MCF 10A (cell line): Measurements from ENCODE around the gene TPST1. TPM values are rescaled to one million over a fixed set of nuclear protein-coding genes. Genes with fewer than 3 reads are reported as not detected.

Experiments
- BruUV-seq: library from RNA; stranded (reverse); fragments of 400-500 nt; replicated peaks from 2 replicates; lab custom pipeline; 2021; lab: Mats Ljungman, UMichigan
- CTCF ChIA-PET: fragments of 300-600 bp; sonication (Branson Sonifier 250); formaldehyde crosslinking; extraction: SDS; loops from one replicate; lab custom pipeline; 2021; ENCODE audit warnings: antibody characterized with exemption, inconsistent platforms; lab: Yijun Ruan, JAX
- POLR2A ChIA-PET: fragments of 300-600, 350-650 bp; sonication (Branson Sonifier 250); formaldehyde crosslinking; extraction: SDS; loops from one replicate; lab custom pipeline; 2020; ENCODE audit warnings: antibody characterized with exemption, inconsistent platforms; lab: Yijun Ruan, JAX
- DNase-seq: peaks from one replicate; pipeline ENCODE4 v3.0.0-alpha.2; 2018; ENCODE audit not compliant: unreplicated experiment
- H3K27ac Mint-ChIP-seq: one replicate; pipeline ENCODE4 v1.8.0; 2022; ENCODE audit warnings: mild to moderate bottlenecking, low read depth, mixed read lengths; ENCODE audit not compliant: unreplicated experiment
- H3K27me3 Mint-ChIP-seq: one replicate; pipeline ENCODE4 v1.8.0; 2022; ENCODE audit warnings: mixed read lengths; ENCODE audit not compliant: insufficient read depth, unreplicated experiment
- H3K36me3 Mint-ChIP-seq: one replicate; pipeline ENCODE4 v1.8.0; 2022; ENCODE audit warnings: mild to moderate bottlenecking, moderate library complexity, mixed read lengths; ENCODE audit not compliant: insufficient read depth, unreplicated experiment
- H3K4me1 Mint-ChIP-seq: one replicate; pipeline ENCODE4 v1.8.0; 2022; ENCODE audit warnings: mixed read lengths; ENCODE audit not compliant: insufficient read depth, unreplicated experiment
- H3K4me3 Mint-ChIP-seq: one replicate; pipeline ENCODE4 v1.8.0; 2022; ENCODE audit warnings: mild to moderate bottlenecking, moderate library complexity, mixed read lengths; ENCODE audit not compliant: unreplicated experiment
- H3K9me3 Mint-ChIP-seq: one replicate; pipeline ENCODE4 v1.8.0; 2022; ENCODE audit warnings: mixed read lengths; ENCODE audit not compliant: unreplicated experiment
- intact Hi-C: fragments of 100-400 bp; cut with micrococcal nuclease; formaldehyde crosslinking; loops from 2 replicates; pipeline ENCODE4 v1.14.1; 2022
- total RNA-seq: library from RNA; stranded (reverse); gene quantifications from 2 replicates; pipeline ENCODE4 v1.2.3, GENCODE V29; 2022
- TF ChIP-seq, protein P1 (sequence below): fragments of 200-600 bp; IDR thresholded peaks from one replicate; pipeline ENCODE4 v1.8.0; 2022; ENCODE audit warnings: antibody characterized with exemption, mild to moderate bottlenecking; ENCODE audit not compliant: unreplicated experiment

Gene TPST1
- total RNA-seq, 1 experiment from 2014 or later, result 3.2 TPM

DNA sequence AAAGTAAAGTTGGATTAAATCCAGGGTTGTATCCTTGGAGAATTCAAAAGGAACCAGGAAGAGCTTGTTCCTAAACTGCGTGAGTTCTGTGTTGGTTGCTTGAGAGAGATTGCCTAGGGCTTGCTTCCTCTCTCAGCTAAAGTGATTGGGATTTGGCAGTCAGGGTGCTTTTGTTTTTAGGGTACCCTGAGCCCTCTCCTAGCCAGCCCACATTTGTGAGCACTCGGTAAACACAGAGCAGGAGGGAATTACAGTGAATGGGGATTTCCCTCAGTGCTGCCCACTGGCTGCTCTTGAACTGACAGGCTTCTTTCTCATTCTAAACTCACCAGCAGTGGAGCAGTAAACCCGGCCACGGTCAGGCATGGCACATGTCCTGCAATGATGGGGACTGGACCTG, 146.9 kb downstream of the TPST1 start:
- intact Hi-C loops, result no loop called here
- Mint-ChIP-seq H3K27me3 (no peaks in the 10 kb centered on the region), H3K4me3 (no peak overlapping the region), H3K36me3 (peaks cover 11% of the 10 kb centered on the region), H3K27ac (peak overlapping the region; percentile 61), H3K9me3 (peaks cover 8% of the 10 kb centered on the region), H3K4me1 (peaks cover 34% of the 10 kb centered on the region)
- BruUV-seq, result no TSS peak
- peak; percentile 9 for DNase-seq
- POLR2A ChIA-PET, result interaction anchor here (0.6 to 1.1 kb wide), 6 partner anchors 12 to 303 kb away, joined by 3 to 4 read pairs (median 3); no protein-coding TSS in a partner anchor
- TF ChIP-seq, protein P1, sequence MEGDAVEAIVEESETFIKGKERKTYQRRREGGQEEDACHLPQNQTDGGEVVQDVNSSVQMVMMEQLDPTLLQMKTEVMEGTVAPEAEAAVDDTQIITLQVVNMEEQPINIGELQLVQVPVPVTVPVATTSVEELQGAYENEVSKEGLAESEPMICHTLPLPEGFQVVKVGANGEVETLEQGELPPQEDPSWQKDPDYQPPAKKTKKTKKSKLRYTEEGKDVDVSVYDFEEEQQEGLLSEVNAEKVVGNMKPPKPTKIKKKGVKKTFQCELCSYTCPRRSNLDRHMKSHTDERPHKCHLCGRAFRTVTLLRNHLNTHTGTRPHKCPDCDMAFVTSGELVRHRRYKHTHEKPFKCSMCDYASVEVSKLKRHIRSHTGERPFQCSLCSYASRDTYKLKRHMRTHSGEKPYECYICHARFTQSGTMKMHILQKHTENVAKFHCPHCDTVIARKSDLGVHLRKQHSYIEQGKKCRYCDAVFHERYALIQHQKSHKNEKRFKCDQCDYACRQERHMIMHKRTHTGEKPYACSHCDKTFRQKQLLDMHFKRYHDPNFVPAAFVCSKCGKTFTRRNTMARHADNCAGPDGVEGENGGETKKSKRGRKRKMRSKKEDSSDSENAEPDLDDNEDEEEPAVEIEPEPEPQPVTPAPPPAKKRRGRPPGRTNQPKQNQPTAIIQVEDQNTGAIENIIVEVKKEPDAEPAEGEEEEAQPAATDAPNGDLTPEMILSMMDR, result no peak
- CTCF ChIA-PET, result interaction anchor here (0.6 to 0.7 kb wide), 2 partner anchors 71 to 81 kb away, joined by 3 read pairs; no protein-coding TSS in a partner anchor

DNA sequence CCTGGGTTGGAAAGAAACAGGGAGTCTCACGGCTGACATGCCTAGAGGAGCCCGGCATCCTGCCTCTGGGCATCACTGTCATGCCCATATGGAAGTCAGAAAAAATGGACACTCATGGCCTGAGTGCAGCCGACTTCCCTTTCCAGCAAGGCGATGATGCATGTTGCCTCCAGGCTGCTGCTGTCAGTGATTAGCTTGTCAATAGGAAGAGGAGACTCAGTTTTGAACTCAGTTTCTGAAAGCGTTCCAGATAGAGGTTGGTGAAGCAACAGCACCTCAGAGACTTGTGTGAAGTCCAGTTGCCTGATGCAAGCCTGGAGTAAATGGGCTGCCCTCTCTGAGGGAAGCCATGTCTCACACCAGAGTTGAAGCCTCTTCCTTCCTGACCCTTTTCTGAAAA, 148.4 kb downstream of the TPST1 start:
- no peaks in the 10 kb centered on the region for H3K27me3 Mint-ChIP-seq
- TF ChIP-seq, protein P1, result no peak
- CTCF ChIA-PET, result interaction anchor here (0.7 kb wide), 1 partner anchor 165 kb away, joined by 3 read pairs; no protein-coding TSS in a partner anchor
- no peaks in the 10 kb centered on the region for H3K9me3 Mint-ChIP-seq
- peak overlapping the region; percentile 80 for H3K27ac Mint-ChIP-seq
- intact Hi-C loops, result no loop called here
- H3K4me3 Mint-ChIP-seq, result no peak overlapping the region
- peaks cover 11% of the 10 kb centered on the region for H3K36me3 Mint-ChIP-seq
- H3K4me1 Mint-ChIP-seq, result peaks cover 34% of the 10 kb centered on the region
- no TSS peak for BruUV-seq
- POLR2A ChIA-PET, result interaction anchor here (0.7 to 2.0 kb wide), 9 partner anchors 9 to 148 kb away, joined by 3 to 6 read pairs (median 4); partner anchors contain the start of gene TPST1
- peak; percentile 81 for DNase-seq

DNA sequence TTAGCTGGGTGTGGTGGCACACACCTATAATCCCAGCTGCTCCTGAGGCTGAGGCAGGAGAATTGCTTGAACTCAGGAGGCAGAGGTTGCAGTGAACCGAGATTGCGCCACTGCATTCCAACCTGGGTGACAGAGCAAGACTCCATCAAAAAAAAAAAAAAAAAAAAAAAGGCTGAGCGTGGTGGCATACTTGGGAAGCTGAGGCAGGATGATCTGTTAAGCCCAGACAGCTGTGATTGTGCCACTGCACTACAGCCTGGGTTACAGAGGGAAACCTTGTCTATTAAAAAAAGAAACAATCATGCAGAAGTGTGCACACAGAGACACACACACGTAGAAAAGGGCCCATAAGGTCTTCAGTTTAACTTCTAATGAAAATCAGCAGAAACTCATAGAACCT, 150.6 kb downstream of the TPST1 start:
- ChIA-PET POLR2A (interaction anchor here (0.6 to 2.0 kb wide), 4 partner anchors 12 to 241 kb away, joined by 3 to 6 read pairs (median 4); partner anchors contain the start of gene CRCP), CTCF (interaction anchor here (0.6 to 0.8 kb wide), 3 partner anchors 9 to 1532 kb away, joined by 3 to 5 read pairs (median 3); no protein-coding TSS in a partner anchor)
- TF ChIP-seq, protein P1, result no peak
- Mint-ChIP-seq H3K36me3 (peaks cover 11% of the 10 kb centered on the region), H3K27me3 (no peaks in the 10 kb centered on the region), H3K9me3 (no peaks in the 10 kb centered on the region), H3K4me3 (no peak overlapping the region), H3K27ac (peak overlapping the region; percentile 69), H3K4me1 (peaks cover 37% of the 10 kb centered on the region)
- peak; percentile 46 for DNase-seq
- intact Hi-C loops, result no loop called here
- no TSS peak for BruUV-seq

DNA sequence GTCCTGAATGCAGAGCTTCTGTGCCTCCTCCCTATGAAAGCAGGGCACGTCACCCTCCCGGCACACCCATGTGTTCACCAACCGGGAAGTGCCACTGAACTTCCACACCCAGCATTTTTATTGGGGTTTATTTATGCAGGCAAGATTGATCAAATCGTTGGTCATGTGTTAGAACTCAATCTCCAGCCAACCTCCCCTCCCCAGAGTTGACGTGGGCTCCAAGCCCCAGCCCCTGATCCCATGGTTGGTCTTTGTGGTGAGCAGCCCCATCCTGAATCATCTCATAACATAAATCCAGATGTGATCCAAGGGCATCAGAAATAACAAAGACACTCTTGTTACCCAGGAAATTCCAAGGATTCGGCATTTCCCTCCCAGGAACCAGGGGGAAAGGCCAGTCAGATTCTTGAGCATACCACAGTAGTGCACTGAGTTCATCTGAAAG, 151.2 kb downstream of the TPST1 start:
- CTCF ChIA-PET, result interaction anchor here (0.6 kb wide), 1 partner anchor 89 kb away, joined by 5 read pairs; no protein-coding TSS in a partner anchor
- no TSS peak for BruUV-seq
- intact Hi-C loops, result no loop called here

More for the DNA sequence above, 151.2 kb downstream of the TPST1 start:
- Mint-ChIP-seq H3K9me3 (no peaks in the 10 kb centered on the region), H3K36me3 (peaks cover 11% of the 10 kb centered on the region), H3K4me1 (peaks cover 37% of the 10 kb centered on the region), H3K4me3 (no peak overlapping the region), H3K27me3 (no peaks in the 10 kb centered on the region), H3K27ac (peak overlapping the region; percentile 69)
- POLR2A ChIA-PET, result interaction anchor here (0.6 to 2.0 kb wide), 3 partner anchors 12 to 149 kb away, joined by 3 to 6 read pairs (median 4); no protein-coding TSS in a partner anchor
- DNase-seq, result no peak
- TF ChIP-seq, protein P1, result no peak
